Progenitor cell of endocrine pancreas (in vitro differentiated cells): ENCODE data around the gene ABCA5. TPM values are rescaled to one million over a fixed set of nuclear protein-coding genes. Genes with fewer than 3 reads are reported as not detected.

Experiments used
- DNase-seq: peaks from one replicate; pipeline ENCODE4 v3.0.0; 2021; ENCODE audit warnings: low spot score; ENCODE audit not compliant: unreplicated experiment
- H3K27ac Mint-ChIP-seq: 2 replicates; pipeline ENCODE4 v1.8.0; 2021; ENCODE audit warnings: mild to moderate bottlenecking, moderate library complexity, mixed read lengths
- H3K27me3 Mint-ChIP-seq: 2 replicates; pipeline ENCODE4 v1.8.0; 2021; ENCODE audit warnings: mixed read lengths
- H3K36me3 Mint-ChIP-seq: 2 replicates; pipeline ENCODE4 v1.8.0; 2022; ENCODE audit warnings: mixed read lengths; ENCODE audit not compliant: insufficient read depth
- H3K4me1 Mint-ChIP-seq: 2 replicates; pipeline ENCODE4 v1.8.0; 2021; ENCODE audit warnings: low read depth, mixed read lengths
- H3K4me3 Mint-ChIP-seq: 2 replicates; pipeline ENCODE4 v1.8.0; 2021; ENCODE audit warnings: low read depth, mild to moderate bottlenecking, moderate library complexity, mixed read lengths
- H3K9me3 Mint-ChIP-seq: 2 replicates; pipeline ENCODE4 v1.8.0; 2021; ENCODE audit warnings: low read depth, mixed read lengths
- CTCF ChIP-seq: fragments of 200-600 bp; sonication (generic); IDR thresholded peaks from one replicate; pipeline ENCODE4 v1.5.0; 2021; ENCODE audit warnings: antibody characterized with exemption, mild to moderate bottlenecking; ENCODE audit not compliant: unreplicated experiment
- total RNA-seq: library from RNA; stranded (reverse); gene quantifications from 2 replicates; pipeline ENCODE4 v1.2.1, GENCODE V29; 2021

ABCA5 gene
- total RNA-seq, 1 donor from 2014 or later: 10.9 TPM

GRCh38 chr17:69227541-69227940 lies 99.4 kb downstream of the ABCA5 start:
- no peak for TF ChIP-seq CTCF
- no peak overlapping the region for H3K27ac Mint-ChIP-seq
- no peaks in the 10 kb centered on the region for H3K36me3 Mint-ChIP-seq
- H3K27me3 Mint-ChIP-seq: no peaks in the 10 kb centered on the region
- H3K9me3 Mint-ChIP-seq: peaks cover 13% of the 10 kb centered on the region
- no peak for DNase-seq
- H3K4me1 Mint-ChIP-seq: peaks cover 11% of the 10 kb centered on the region
- no peak overlapping the region for H3K4me3 Mint-ChIP-seq

GRCh38 chr17:69223809-69224208 lies 103.1 kb downstream of the ABCA5 start:
- no peak for TF ChIP-seq CTCF
- no peaks in the 10 kb centered on the region for H3K36me3 Mint-ChIP-seq
- H3K4me3 Mint-ChIP-seq: no peak overlapping the region

GRCh38 chr17:69222707-69223258 lies 104.2 kb downstream of the ABCA5 start:
- H3K4me3 Mint-ChIP-seq: no peak overlapping the region
- DNase-seq: no peak
- H3K27ac Mint-ChIP-seq: no peak overlapping the region
- no peaks in the 10 kb centered on the region for H3K36me3 Mint-ChIP-seq
- peaks cover 22% of the 10 kb centered on the region for H3K4me1 Mint-ChIP-seq
- peaks cover 4% of the 10 kb centered on the region for H3K9me3 Mint-ChIP-seq
- TF ChIP-seq CTCF: no peak
- no peaks in the 10 kb centered on the region for H3K27me3 Mint-ChIP-seq

More at GRCh38 chr17:69223809-69224208, 103.1 kb downstream of the ABCA5 start:
- Mint-ChIP-seq H3K27ac (no peak overlapping the region), H3K9me3 (peaks cover 4% of the 10 kb centered on the region), H3K4me1 (peaks cover 22% of the 10 kb centered on the region), H3K27me3 (no peaks in the 10 kb centered on the region)
- DNase-seq: no peak

DNA sequence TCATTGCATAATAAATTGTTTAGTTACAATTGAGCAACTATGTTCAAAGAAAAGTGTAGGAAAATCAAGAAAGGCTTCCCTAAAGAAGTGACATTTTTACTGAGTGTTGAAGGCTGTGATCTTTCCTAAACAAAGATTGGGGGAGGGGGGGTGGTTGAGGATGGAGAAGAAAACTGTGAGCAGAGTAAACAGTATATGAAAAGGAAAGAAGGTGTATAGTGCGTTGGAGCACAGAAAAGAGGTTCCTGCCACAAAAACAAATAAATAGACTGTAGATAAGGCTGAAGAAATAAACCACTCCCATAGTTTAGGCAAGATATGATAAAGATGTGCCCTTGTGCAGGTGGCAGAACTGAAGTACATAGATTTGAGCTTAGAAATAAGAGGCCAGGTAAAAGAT lies 106.8 kb downstream of the ABCA5 start:
- TF ChIP-seq CTCF: no peak
- Mint-ChIP-seq H3K27me3 (no peaks in the 10 kb centered on the region), H3K36me3 (no peaks in the 10 kb centered on the region), H3K4me3 (no peak overlapping the region), H3K4me1 (peaks cover 15% of the 10 kb centered on the region), H3K9me3 (peaks cover 4% of the 10 kb centered on the region), H3K27ac (no peak overlapping the region)
- no peak for DNase-seq

DNA sequence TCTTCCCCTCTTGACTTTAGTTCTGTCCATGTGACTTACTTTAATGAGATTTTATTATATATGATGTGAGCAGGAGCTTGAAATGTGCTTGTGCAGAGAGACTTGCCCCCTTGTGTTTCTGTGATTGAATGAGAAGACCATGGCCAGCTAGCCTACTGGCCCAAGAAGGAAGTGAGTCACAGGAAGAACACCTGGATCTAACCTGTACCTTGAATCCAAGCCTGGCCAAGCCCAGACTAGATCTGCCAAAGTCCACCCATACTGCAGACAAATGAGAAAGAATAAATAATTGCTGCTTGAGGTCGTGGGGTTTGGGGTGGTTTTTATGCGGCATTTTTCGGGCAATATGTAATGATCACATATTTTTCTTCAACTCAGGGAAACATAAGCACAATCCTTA lies 107.9 kb downstream of the ABCA5 start:
- peaks cover 15% of the 10 kb centered on the region for H3K4me1 Mint-ChIP-seq
- no peak for TF ChIP-seq CTCF
- H3K36me3 Mint-ChIP-seq: no peaks in the 10 kb centered on the region
- peaks cover 4% of the 10 kb centered on the region for H3K9me3 Mint-ChIP-seq
- H3K4me3 Mint-ChIP-seq: no peak overlapping the region
- H3K27me3 Mint-ChIP-seq: no peaks in the 10 kb centered on the region
- no peak overlapping the region for H3K27ac Mint-ChIP-seq
- no peak for DNase-seq
